Measurements from ENCODE around the gene GMEB2.

Gene GMEB2

DNA sequence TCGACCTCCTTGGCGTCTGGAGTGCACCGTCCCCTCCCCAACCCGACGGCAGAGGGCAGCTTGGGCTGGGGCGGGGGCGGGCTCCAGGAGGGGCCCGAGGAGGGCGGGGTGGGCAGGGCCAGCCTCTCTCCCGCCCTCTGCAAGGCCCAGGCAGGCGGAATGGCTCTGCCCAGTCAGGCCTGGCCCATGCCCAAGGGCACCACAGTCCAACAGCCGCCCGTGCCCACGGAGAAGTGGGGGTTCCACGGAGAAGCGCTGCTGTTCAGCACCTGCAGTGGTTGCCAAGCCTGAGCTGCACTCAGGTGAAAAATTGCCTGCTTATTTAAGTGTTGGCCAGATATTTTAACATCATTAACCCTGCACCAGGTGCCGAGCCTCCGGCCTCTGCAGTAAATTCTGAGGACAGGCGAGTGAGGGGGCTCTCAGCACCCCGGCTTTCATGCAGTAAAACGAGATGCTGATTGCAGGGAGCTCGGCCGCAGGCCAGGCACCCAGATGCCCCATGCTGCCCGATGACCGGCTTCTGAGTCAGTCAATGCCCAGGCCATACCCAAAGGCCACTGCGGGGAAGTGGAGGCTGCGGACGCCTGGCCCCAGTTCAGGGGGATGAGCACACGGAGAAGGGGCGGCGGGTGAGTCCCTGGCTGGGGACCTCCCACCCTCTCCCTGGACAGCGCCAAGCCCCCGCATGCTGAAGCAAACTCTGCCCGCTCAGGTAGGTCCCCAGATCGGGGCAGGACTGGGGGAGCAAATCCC lies 79.0 kb downstream of the GMEB2 start, which contains the start of gene SRMS:
TSS of gene SRMS (minus strand) at position 25 of the 756 bp plus-strand sequence. CDS start 286 bp downstream, outside the sequence.
- Histone ChIP-seq H2AFZ (ENCODE audit: low read depth) (no peak within 1 kb of the TSS), H3K79me2 (ENCODE audit: insufficient read depth, low read depth) (no peaks in the 10 kb centered on the region), H3K9ac (no peak within 1 kb of the TSS), H3K4me3 (IDR thresholded peaks at IDR 0.05; ENCODE audit: insufficient read depth, low read depth, low read length) (no peak within 1 kb of the TSS), H3K4me1 (ENCODE audit: low read depth, poor library complexity, severe bottlenecking) (peaks cover 6% of the 10 kb centered on the region), H3K27ac (no peak within 1 kb of the TSS), H3K27me3 (ENCODE audit: insufficient read depth, low read depth) (peaks cover 94% of the 10 kb centered on the region), H3K4me2 (no peak within 1 kb of the TSS), H3K36me3 (ENCODE audit: insufficient read depth) (no peaks in the 10 kb centered on the region), H4K20me1 (ENCODE audit: insufficient read depth) (no peaks in the 10 kb centered on the region)
- TF ChIP-seq, protein P1, sequence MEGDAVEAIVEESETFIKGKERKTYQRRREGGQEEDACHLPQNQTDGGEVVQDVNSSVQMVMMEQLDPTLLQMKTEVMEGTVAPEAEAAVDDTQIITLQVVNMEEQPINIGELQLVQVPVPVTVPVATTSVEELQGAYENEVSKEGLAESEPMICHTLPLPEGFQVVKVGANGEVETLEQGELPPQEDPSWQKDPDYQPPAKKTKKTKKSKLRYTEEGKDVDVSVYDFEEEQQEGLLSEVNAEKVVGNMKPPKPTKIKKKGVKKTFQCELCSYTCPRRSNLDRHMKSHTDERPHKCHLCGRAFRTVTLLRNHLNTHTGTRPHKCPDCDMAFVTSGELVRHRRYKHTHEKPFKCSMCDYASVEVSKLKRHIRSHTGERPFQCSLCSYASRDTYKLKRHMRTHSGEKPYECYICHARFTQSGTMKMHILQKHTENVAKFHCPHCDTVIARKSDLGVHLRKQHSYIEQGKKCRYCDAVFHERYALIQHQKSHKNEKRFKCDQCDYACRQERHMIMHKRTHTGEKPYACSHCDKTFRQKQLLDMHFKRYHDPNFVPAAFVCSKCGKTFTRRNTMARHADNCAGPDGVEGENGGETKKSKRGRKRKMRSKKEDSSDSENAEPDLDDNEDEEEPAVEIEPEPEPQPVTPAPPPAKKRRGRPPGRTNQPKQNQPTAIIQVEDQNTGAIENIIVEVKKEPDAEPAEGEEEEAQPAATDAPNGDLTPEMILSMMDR (conservative IDR thresholded peaks at IDR 0.05; ENCODE audit: low read depth, low read length): no peak

DNA sequence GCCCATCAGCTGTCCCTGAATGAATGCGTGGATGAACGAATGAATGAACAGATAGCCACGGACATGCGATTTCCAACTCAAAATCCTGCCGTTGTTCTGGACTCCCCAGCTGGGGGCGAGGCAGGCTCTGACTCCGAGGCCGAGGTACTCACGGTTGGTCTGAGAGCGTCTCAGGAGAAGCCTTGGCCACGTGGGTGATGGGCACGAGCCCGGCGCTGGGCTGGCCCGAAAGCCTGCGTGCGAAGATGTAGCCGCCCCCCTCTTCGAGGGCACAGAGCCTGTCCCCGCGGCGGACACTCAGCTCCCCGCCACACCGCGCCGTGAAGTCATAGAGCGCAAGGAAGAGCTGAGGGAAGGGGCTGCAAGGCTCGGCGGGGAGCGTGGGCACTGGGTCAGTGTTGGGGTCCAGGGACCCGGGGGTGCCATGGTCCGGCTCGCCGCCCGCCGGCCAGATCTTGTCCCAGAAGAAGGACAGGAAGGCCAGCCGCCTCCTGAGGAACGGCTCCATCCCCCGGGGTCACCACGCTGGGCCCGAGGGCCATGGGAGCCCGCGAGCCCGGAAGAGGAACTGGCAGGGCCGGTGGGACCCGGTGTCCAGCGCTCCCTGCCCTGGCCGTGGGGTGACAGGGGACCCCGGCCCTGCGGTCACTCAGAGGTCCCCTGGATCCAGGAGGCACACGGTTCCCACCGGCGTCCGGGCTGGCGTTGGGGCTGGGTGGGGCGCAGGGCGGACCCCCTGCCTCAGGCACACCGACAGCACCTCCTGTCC lies 79.8 kb downstream of the GMEB2 start:
- H3K27ac ChIP-seq: no peak overlapping the region
- H2AFZ ChIP-seq (ENCODE audit: low read depth): no peak overlapping the region
- H3K27me3 ChIP-seq (ENCODE audit: insufficient read depth, low read depth): peaks cover 93% of the 10 kb centered on the region
- no peaks in the 10 kb centered on the region for H3K4me1 ChIP-seq (ENCODE audit: low read depth, poor library complexity, severe bottlenecking)
- no peak overlapping the region for H3K4me3 ChIP-seq (IDR thresholded peaks at IDR 0.05; ENCODE audit: insufficient read depth, low read depth, low read length)
- H3K4me2 ChIP-seq: no peak overlapping the region
- TF ChIP-seq, protein P1 (conservative IDR thresholded peaks at IDR 0.05; ENCODE audit: low read depth, low read length): no peak
- H3K79me2 ChIP-seq (ENCODE audit: insufficient read depth, low read depth): no peaks in the 10 kb centered on the region
- no peaks in the 10 kb centered on the region for H4K20me1 ChIP-seq (ENCODE audit: insufficient read depth)
- no peaks in the 10 kb centered on the region for H3K36me3 ChIP-seq (ENCODE audit: insufficient read depth)
- no peak overlapping the region for H3K9ac ChIP-seq

DNA sequence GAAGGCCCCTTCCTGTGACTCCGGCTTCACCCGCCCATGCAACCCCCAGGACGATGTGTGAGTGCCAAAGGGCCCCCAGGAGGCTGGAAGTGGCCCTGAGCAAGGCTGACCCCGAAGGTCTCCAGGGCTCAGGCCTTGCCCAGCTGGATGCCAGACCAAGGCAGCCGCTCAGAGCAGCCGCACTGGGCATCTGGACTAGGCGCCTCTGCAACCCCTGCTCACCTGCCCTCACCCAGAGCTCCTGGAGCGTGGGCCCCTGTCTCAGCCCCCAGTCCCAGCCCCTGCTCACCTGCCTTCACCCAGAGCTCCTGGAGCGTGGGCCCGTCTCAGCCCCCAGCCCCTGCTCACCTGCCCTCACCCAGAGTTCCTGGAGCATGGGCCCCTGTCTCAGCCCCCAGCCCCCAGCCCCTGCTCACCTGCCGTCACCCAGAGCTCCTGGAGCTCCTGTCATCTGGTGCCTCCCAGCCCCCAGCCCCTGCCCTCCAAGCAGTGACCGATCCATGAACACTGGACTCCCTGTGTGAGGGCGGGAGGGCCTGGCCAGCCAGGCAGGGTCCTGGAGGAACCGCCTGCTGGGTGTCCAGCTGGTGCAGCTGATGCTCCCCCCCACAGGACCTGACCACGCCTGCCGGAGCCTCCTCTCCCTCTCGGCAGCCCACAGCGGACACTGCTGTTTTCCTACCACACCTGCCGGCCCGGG lies 80.5 kb downstream of the GMEB2 start:
- TF ChIP-seq, protein P1 (conservative IDR thresholded peaks at IDR 0.05; ENCODE audit: low read depth, low read length): no peak
- H3K4me2 ChIP-seq: no peak overlapping the region
- no peak overlapping the region for H3K27ac ChIP-seq
- H3K9ac ChIP-seq: no peak overlapping the region
- H4K20me1 ChIP-seq (ENCODE audit: insufficient read depth): no peaks in the 10 kb centered on the region
- H2AFZ ChIP-seq (ENCODE audit: low read depth): no peak overlapping the region
- no peaks in the 10 kb centered on the region for H3K79me2 ChIP-seq (ENCODE audit: insufficient read depth, low read depth)
- no peak overlapping the region for H3K4me3 ChIP-seq (IDR thresholded peaks at IDR 0.05; ENCODE audit: insufficient read depth, low read depth, low read length)
- H3K4me1 ChIP-seq (ENCODE audit: low read depth, poor library complexity, severe bottlenecking): no peaks in the 10 kb centered on the region
- H3K27me3 ChIP-seq (ENCODE audit: insufficient read depth, low read depth): peaks cover 95% of the 10 kb centered on the region
- no peaks in the 10 kb centered on the region for H3K36me3 ChIP-seq (ENCODE audit: insufficient read depth)

DNA sequence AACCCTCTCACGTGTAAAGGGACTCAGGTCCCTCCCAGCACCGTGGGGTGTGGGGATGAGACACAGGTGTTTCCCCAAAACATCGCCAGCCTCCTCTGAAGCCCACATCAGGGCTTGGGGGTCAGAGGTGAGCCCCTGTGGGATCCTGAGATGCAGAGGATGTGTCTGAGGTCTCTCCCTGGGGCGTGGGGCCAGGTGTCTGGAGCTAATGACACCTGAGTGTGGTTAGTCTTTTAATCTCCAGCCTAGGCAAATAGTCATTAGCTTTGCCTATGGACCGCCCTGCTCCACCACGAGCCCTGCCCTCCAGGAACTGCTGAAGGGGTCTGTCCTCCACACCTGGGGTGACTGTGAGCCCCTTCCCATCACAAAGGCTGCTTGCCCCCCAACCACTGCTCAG lies 81.1 kb downstream of the GMEB2 start:
- Histone ChIP-seq H3K4me3 (IDR thresholded peaks at IDR 0.05; ENCODE audit: insufficient read depth, low read depth, low read length) (no peak overlapping the region), H3K36me3 (ENCODE audit: insufficient read depth) (no peaks in the 10 kb centered on the region), H3K27ac (no peak overlapping the region), H3K27me3 (ENCODE audit: insufficient read depth, low read depth) (peaks cover 92% of the 10 kb centered on the region), H3K4me2 (no peak overlapping the region), H2AFZ (ENCODE audit: low read depth) (no peak overlapping the region), H3K4me1 (ENCODE audit: low read depth, poor library complexity, severe bottlenecking) (no peaks in the 10 kb centered on the region), H4K20me1 (ENCODE audit: insufficient read depth) (no peaks in the 10 kb centered on the region), H3K9ac (no peak overlapping the region), H3K79me2 (ENCODE audit: insufficient read depth, low read depth) (no peaks in the 10 kb centered on the region)
- TF ChIP-seq, protein P1 (conservative IDR thresholded peaks at IDR 0.05; ENCODE audit: low read depth, low read length): no peak

Data from KMS-11 (cell line).